Measurements from ENCODE around the gene MUTYH.
A peak's percentile ranks its signal among the peaks of the same experiment; 100 is the strongest.

MUTYH gene

GRCh38 chr1:45348609-45348965 lies 8.3 kb upstream of the MUTYH start:
- no peak for DNase-seq

DNA sequence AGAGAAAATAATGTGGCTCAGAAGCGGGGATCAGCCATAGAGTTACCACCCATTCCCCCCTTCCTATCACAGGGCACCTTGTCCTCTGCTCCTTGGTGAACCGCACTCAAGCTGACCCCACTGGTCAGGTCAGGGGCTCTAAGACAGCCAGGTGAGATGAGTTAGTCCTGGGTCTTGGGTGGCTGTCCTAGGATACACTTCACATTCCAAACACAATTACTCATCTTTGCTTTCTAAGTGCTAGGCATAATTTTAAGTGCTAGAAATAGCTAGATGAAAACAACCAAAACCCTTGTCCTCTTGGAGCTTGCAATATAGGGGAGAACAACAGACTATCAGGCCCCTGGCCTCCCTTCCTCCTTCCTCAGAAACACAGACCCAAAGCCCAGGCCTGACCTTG lies 7.8 kb upstream of the MUTYH start:
- DNase-seq: no peak

- no peak for DNase-seq
These were observed 6.2 kb upstream of the MUTYH start for GRCh38 chr1:45346473-45346872.

GRCh38 chr1:45345014-45345413 lies 4.8 kb upstream of the MUTYH start:
- DNase-seq: no peak

GRCh38 chr1:45344499-45344898 lies 4.3 kb upstream of the MUTYH start:
- no peak for DNase-seq

DNA sequence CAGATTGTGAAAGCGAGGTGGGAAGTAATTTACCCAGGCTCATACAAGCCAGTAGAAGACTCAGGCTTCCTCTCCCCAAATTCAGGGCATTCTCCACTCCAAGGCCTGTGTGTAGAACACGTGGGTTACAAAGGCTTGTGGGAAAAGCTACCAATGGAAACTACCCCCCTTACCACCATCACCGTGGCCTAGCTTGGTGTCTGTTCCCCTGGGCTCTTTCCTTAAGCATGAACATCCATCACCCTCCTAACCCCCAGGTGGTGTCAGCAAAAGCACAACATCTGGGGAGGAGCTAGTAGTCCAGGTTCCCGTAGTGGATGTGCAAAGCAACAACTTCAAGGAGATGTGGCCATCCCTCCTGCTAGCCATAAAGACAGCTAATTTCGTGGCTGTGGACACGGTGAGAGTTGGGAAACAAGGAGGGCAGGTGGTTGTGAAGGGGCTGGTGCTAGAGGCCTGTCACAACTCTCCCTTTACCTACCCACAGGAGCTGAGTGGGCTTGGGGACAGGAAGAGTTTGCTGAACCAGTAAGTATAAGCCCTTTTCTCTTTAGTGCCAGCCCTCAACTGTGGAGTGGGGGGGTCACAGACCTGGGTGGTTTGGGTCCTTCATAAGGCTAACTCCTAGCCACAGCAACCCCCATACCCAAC lies 701 bp upstream of the MUTYH start:
- DNase-seq: no peak

DNA sequence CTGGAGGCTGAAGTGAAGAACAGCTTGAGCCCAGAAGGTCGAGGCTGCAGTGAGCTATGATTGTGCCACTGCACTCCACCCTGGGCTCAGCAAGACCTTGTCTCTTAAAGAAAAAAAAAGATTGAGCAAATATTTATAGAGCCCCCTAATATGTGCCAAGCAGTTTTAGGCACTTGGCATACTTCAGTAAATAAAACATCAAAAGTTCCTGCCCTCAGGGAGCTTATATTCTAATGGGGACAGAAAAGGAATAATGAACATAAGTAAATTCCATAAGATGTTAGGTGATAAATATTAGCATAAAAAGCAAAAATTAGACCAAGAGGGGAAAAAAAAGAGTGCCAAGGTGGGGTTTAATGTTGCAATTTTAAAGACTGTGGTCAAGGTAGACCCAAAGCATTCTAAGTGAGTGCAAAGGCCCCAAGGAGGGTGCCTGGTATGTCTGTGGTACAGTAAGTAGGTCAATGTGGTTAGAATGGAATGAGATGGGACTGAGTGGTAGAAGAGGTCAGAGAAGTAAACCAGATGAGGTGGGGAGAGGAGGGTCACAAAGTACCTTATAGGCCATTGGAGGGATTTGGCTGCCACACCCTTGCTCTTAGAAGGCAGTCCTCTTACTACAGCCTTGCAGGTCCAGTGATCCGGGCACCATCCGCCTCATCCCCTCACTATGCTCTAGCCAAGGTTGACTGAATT lies 2.5 kb downstream of the MUTYH start:
- no peak for DNase-seq

- no peak for DNase-seq
These were observed 4.3 kb downstream of the MUTYH start for GRCh38 chr1:45335855-45336324.

DNA sequence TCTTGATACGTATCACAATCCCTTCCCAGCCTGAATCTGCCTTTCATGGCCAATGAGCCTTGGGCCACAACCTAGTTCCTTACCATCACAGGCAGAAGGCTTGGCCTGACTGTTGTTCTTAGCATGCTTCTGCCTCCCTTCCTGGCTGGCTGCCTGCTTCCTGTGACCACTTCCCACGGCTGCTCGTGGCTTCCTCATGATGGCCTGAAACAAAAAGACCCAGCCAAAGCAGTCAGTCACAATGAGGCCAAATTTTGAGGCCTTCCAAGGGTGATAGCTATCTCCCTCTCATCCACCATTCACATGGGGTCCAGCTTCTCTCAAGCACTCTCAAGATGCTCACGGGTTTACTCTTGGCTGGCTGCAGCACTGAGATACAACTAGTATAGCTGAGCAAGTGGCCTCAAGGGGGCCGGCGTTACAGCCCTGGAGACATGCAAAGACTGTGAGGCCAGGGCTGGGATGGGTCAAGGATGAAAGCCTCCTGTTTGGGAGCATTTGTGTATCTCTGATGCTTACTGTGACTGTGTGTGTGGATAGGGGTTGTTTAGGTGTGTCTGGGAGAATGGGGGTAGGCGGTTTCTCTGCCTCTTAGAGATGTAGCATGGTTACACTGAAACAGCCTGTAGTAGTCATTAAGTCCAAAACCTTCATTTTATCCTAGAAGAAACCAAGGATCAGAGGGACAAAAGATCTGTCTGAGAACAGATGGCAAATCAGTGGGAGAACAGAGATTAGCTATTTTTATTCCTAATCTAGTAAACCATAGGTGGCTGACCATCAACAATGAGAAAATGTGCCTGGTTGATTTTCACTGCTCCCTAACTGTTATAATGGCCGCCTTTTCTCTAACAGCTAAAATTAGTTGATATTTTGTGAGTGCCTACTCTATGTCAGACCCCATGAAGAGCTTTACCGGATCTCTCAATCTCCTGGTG lies 5.7 kb downstream of the MUTYH start:
- DNase-seq: peak; percentile 6 to 59

GRCh38 chr1:45332346-45332720 lies 7.9 kb downstream of the MUTYH start:
- no peak for DNase-seq

DNA sequence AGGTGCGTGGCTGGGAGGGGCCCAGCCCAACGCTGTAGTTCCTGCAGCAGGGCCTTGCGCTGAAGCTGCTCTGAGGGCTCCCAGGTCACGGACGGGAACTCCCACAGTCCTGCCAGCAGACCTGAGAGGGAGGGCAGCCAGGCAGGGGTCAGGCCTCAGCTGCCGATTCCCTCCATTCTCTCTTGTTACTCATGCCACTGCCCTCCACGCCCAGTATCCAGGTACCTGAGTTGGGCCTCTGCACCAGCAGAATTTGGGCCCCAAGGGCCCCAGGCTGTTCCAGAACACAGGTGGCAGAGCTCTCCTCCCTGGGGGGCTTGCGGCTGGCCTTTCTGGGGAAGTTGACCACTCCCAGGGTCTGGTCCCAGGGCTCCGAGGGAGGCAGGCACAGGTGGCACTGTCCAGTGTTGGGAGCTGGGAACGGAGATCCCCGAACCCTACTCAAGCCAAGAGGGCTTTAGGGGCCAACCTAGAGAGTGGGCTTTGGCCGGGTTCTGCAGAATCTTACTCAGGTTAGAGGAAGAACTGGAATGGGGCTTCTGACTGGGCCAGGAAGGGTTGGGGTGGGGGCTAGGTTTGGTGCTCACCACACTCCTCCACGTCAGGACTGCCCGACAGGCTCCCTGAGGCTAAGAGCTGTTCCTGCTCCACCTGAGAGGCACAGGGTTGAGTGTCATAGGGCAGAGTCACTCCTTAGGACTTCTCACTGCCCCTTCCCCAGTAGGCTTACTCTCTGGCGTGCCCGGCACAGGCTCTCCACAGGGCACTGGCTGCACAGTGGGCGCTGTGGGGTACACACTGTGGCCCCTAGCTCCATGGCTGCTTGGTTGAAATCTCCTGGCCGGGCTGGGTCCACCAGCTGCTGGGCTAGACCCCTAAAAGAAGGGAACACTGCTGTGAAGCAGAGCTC lies 8.5 kb downstream of the MUTYH start:
- DNase-seq: no peak

DNA sequence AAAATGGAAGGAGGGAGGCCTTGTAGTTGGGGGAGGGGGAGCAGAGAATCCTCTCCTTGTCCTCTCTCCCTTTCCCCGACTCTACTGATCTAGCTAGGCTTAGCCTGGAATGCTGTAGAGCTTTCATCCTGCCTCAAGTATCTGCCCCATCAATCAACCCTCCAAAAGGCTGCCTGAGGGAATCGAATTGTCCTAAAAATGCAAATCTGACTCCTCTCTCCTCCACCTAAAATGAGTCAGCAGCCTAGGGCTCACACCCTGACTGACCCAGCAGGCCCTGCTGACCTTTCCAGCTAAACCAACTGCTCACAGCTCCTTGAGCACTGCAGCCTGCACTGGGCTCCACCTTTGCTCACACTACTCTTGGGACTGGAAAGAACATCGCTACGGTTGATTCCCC lies 10.8 kb downstream of the MUTYH start:
- DNase-seq: no peak

DNA sequence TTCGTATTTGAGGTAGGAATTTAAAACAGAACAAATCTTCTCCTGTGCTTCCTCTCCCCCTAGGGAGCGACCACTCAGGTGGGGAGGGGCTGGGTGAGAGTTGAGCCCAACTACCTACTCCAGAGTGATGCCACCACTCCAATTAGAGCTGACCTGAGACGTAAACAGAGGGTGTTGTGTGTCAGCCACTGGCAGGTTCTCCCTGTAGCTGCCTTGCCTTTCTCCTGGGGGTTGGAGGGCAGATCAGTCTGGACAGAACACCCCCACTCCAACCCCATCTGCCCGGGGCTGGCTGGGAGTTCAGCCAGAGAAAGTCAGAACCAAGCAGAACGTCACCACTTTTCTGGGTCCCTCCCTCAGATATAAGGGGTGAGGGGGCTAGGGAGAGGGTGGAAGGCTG lies 11.6 kb downstream of the MUTYH start:
- DNase-seq: no peak

DNA sequence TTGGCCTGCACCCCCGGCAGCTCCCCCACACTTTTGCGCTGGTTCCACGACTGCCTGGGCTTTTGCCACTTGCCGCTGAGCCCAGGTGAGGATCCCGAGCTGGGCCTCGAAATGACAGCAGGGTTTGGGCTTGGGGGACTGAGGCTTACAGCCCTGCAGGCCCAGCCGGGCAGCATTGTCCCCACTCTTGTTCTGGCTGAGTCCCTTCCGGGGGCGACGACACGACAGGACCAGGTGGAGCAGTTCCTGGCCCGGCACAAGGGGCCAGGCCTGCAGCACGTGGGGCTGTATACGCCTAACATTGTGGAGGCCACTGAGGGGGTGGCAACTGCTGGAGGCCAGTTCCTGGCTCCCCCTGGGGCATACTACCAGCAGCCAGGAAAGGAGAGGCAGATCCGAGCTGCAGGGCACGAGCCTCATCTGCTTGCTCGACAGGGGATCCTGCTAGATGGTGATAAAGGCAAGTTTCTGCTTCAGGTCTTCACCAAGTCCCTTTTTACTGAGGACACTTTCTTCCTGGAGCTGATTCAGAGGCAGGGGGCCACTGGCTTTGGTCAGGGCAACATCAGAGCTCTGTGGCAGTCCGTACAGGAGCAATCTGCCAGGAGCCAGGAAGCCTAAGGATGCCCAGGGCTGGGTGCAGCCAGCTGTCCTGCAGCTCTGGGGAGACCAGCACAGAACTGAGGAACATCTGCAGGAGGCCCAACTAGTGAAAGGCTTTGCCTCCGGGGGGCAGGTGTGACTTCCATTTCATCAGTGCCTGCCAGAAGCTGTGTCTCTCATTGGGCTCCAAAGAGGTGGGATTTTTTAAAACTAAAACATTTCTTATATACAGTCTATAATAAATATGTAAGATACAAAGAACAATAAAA lies 12.4 kb downstream of the MUTYH start:
- DNase-seq: no peak

DNA sequence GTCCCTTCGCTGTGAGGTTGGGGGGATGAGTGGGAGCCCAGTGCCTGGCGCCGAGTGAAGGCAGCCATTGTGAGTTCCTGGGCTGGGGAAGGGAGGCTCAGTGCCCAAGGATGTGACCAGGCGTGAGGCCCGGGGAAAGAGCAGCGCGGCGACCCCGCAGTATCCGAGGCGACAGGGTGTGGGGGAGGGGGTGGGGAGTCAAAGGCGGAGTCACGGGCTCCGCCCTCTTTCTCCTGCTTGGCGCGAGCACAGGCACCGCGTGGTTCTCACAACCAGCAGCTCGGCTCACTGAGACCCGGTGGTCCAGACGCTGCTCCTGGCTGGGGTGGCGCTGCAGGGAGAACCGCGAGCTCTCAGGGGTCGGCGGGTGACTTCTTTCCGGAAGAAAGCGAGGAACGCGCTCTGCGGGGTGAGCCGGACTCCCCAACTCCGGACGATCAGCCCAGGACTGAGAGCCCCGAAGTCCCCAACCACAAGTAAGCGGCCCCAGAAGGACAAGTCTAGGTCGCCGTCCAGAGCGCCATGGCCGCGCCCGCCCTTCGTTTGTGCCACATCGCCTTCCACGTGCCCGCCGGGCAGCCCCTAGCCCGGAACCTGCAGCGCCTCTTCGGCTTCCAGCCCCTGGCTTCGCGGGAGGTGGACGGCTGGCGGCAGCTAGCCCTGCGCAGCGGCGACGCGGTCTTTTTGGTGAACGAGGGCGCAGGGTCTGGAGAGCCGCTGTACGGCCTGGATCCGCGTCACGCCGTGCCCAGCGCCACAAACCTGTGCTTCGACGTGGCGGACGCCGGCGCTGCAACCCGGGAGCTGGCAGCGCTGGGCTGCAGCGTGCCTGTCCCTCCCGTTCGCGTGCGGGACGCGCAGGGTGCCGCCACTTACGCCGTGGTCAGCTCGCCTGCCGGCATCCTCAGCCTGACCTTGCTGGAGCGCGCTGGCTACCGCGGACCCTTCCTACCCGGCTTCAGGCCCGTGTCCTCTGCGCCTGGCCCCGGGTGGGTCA lies 13.3 kb downstream of the MUTYH start, which contains the start of gene HPDL:
HPDL (plus strand) TSS at position 269 of the 997 bp plus-strand sequence; CDS start at position 523, 254 bp downstream.
- DNase-seq: no peak

DNA sequence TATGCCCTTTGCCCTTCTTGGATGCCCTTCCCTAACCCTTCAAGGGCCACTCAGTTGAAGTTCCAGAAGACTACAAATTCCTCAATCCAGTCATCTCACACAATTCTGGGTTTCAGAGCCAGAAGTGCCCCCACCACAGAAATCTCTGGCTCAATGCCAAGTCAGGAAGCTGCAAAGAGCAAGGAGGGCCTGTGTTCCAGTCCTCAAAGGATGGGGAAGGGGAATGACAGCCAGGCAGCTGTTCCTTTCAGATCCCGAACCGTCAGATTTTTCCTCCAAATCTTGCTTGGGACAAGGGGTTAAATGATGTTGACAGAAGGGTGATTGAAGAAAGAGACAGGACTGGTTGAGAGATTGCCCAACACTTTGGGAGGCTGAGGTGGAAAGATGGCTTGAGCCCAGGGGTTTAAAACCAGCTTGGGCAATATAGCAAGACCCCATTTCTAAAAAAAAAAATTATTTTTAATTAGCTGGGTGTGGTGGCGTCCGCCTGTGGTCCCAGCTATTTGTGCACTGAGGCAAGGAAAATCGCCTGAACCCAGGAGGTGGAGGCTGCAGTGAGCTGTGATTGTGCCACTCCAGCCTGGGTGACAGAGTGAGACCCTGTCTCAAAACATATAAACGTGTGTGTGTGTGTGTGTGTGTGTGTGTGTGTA lies 14.3 kb downstream of the MUTYH start:
- DNase-seq: no peak

DNA sequence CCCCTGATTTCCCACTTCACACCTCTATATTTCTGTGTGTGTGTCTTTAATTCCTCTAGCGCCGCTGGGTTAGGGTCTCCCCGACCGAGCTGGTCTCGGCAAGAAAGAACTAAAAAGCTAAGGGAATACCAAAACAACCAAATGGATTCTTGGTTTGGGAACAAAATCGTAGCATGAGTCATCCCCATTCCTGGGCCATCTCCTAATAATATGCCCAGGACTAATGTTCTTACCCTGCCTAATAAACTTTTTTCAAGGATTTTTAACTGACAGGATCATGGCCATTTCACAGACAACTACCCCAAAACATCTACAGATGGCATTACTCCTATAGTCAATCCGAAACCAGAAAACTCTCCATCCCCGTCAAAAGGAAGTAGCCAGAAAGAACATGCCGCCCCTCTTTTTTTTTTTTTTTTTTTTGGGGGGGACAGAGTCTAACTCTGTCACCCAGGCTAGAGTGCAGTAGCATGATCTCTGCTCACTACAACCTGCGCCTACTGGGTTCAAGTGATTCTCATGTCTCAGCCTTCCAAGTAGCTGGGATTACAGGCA lies 17.7 kb downstream of the MUTYH start:
- no peak for DNase-seq

- no peak for DNase-seq
These were observed 18.8 kb downstream of the MUTYH start for GRCh38 chr1:45321444-45321843.

DNA sequence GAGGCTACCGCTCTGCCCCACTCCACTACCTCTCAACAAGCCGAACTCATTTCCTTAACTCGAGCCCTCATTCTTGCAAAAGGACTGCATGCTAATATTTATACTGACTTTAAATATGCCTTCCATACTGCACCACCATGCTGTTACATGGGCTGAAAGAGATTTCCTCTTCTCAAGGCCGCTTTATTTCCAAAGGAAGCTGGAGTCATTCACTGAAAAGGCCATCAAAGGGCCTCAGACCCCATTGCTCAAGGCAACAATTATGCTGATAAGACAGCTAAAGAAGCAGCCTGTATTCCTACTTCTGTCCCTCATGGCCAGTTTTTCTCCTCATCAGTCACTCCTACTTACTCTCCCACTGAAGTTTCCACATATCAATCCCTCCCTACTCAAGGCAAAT lies 20.5 kb downstream of the MUTYH start:
- DNase-seq: no peak

All from cerebellar nuclear complex (tissue), 1 donor.